ENCODE results near the gene HSPA1A. TPM values are rescaled to one million over a fixed set of nuclear protein-coding genes. Genes with fewer than 3 reads are reported as not detected.
"Not testable (repeated sequence)": the region's sequence is repeated elsewhere in the genome, so short reads cannot be mapped to it uniquely, and the experiment has no call there.

Gene HSPA1A
- total RNA-seq, 1 donor from 2014 or later: 46.3 TPM

GRCh38 chr6:31806470-31807272 lies 8.7 kb upstream of the HSPA1A start, which contains the start of gene LSM2:
TSS of gene LSM2 (minus strand) at chr6:31806966. CDS start at chr6:31806757, 209 bp downstream.
- Mint-ChIP-seq H3K36me3 (ENCODE audit: low read depth) (no peaks in the 10 kb centered on the region), H3K27ac (ENCODE audit: unreplicated experiment) (peak within 1 kb of the TSS; percentile 95), H3K27me3 (ENCODE audit: low read depth) (no peaks in the 10 kb centered on the region), H3K9me3 (ENCODE audit: low read depth) (no peaks in the 10 kb centered on the region), H3K4me3 (ENCODE audit: unreplicated experiment) (peak within 1 kb of the TSS; percentile 91), H3K4me1 (ENCODE audit: low read depth) (peaks cover 15% of the 10 kb centered on the region)
- TF ChIP-seq CTCF (IDR thresholded peaks at IDR 0.05): peak; percentile 71
- DNase-seq (ENCODE audit: low spot score): peak; percentile 99

GRCh38 chr6:31808599-31808998 lies 6.7 kb upstream of the HSPA1A start:
- H3K9me3 Mint-ChIP-seq (ENCODE audit: low read depth); H3K4me3 Mint-ChIP-seq (ENCODE audit: unreplicated experiment); DNase-seq (ENCODE audit: low spot score); H3K27ac Mint-ChIP-seq (ENCODE audit: unreplicated experiment); H3K36me3 Mint-ChIP-seq (ENCODE audit: low read depth); H3K27me3 Mint-ChIP-seq (ENCODE audit: low read depth): not testable (repeated sequence)
- peaks cover 16% of the 10 kb centered on the region for H3K4me1 Mint-ChIP-seq (ENCODE audit: low read depth)

GRCh38 chr6:31811645-31812044 lies 3.7 kb upstream of the HSPA1A start:
- Mint-ChIP-seq H3K4me3 (ENCODE audit: unreplicated experiment) (no peak overlapping the region), H3K27me3 (ENCODE audit: low read depth) (no peaks in the 10 kb centered on the region), H3K9me3 (ENCODE audit: low read depth) (no peaks in the 10 kb centered on the region), H3K4me1 (ENCODE audit: low read depth) (peaks cover 16% of the 10 kb centered on the region), H3K27ac (ENCODE audit: unreplicated experiment) (no peak overlapping the region), H3K36me3 (ENCODE audit: low read depth) (no peaks in the 10 kb centered on the region)
- no peak for DNase-seq (ENCODE audit: low spot score)
- no peak for TF ChIP-seq CTCF (IDR thresholded peaks at IDR 0.05)

- Mint-ChIP-seq H3K9me3 (ENCODE audit: low read depth) (no peaks in the 10 kb centered on the region), H3K36me3 (ENCODE audit: low read depth) (no peaks in the 10 kb centered on the region), H3K4me3 (ENCODE audit: unreplicated experiment) (no peak overlapping the region), H3K27me3 (ENCODE audit: low read depth) (no peaks in the 10 kb centered on the region), H3K4me1 (ENCODE audit: low read depth) (peaks cover 25% of the 10 kb centered on the region), H3K27ac (ENCODE audit: unreplicated experiment) (peak overlapping the region; percentile 49)
- DNase-seq (ENCODE audit: low spot score): no peak
- TF ChIP-seq CTCF (IDR thresholded peaks at IDR 0.05): no peak
These were observed 1.9 kb upstream of the HSPA1A start for GRCh38 chr6:31813465-31813849.

- no peaks in the 10 kb centered on the region for H3K27me3 Mint-ChIP-seq (ENCODE audit: low read depth)
- no peak for TF ChIP-seq CTCF (IDR thresholded peaks at IDR 0.05)
- H3K4me1 Mint-ChIP-seq (ENCODE audit: low read depth): peaks cover 30% of the 10 kb centered on the region
- H3K27ac Mint-ChIP-seq (ENCODE audit: unreplicated experiment): peak overlapping the region; percentile 99
- H3K9me3 Mint-ChIP-seq (ENCODE audit: low read depth): no peaks in the 10 kb centered on the region
- no peak for DNase-seq (ENCODE audit: low spot score)
- H3K4me3 Mint-ChIP-seq (ENCODE audit: unreplicated experiment): peak overlapping the region; percentile 91
- no peaks in the 10 kb centered on the region for H3K36me3 Mint-ChIP-seq (ENCODE audit: low read depth)
These were observed 692 bp upstream of the HSPA1A start for GRCh38 chr6:31814677-31815024.

GRCh38 chr6:31817133-31817928 lies 2.0 kb downstream of the HSPA1A start:
- H3K27me3 Mint-ChIP-seq (ENCODE audit: low read depth); DNase-seq (ENCODE audit: low spot score); H3K9me3 Mint-ChIP-seq (ENCODE audit: low read depth); H3K36me3 Mint-ChIP-seq (ENCODE audit: low read depth): not testable (repeated sequence)
- Mint-ChIP-seq H3K4me3 (ENCODE audit: unreplicated experiment) (peak overlapping the region; percentile 66), H3K4me1 (ENCODE audit: low read depth) (peaks cover 43% of the 10 kb centered on the region), H3K27ac (ENCODE audit: unreplicated experiment) (peak overlapping the region; percentile 77)

GRCh38 chr6:31817929-31818511 lies 2.7 kb downstream of the HSPA1A start:
- H3K27ac Mint-ChIP-seq (ENCODE audit: unreplicated experiment): peak overlapping the region; percentile 77
- H3K9me3 Mint-ChIP-seq (ENCODE audit: low read depth); H3K27me3 Mint-ChIP-seq (ENCODE audit: low read depth); DNase-seq (ENCODE audit: low spot score); H3K36me3 Mint-ChIP-seq (ENCODE audit: low read depth): not testable (repeated sequence)
- H3K4me3 Mint-ChIP-seq (ENCODE audit: unreplicated experiment): peak overlapping the region; percentile 66
- H3K4me1 Mint-ChIP-seq (ENCODE audit: low read depth): peaks cover 49% of the 10 kb centered on the region
